Caco-2 (cell line): ENCODE data around the gene KREMEN1. TPM values are rescaled to one million over a fixed set of nuclear protein-coding genes. Genes with fewer than 3 reads are reported as not detected.

ENCODE experiments used
- BruUV-seq: library from RNA; stranded (reverse); fragments of 400-500 nt; replicated peaks from 2 replicates; lab custom pipeline; 2021; lab: Mats Ljungman, UMichigan
- CTCF ChIA-PET: fragments of 300-600 bp; sonication (Branson Sonifier 250); formaldehyde crosslinking; loops from one replicate; lab custom pipeline; 2022; ENCODE audit warnings: antibody characterized with exemption; lab: Charles Lee
- POLR2A ChIA-PET: fragments of 300-600 bp; sonication (Branson Sonifier 250); formaldehyde crosslinking; loops from one replicate; lab custom pipeline; 2022; ENCODE audit warnings: antibody characterized with exemption; lab: Charles Lee
- DNase-seq, 2 experiments: peaks; one replicate each; pipeline versions ENCODE4 v3.0.0 to v3.0.0-alpha.2; 2020 to 2022
- H3K27me3 ChIP-seq: replicated peaks from 2 replicates; pipeline ENCODE4 v1.6.0; 2011; ENCODE audit warnings: low read length; ENCODE audit not compliant: control insufficient read depth, insufficient read depth
- H3K36me3 ChIP-seq: 2 replicates; pipeline ENCODE4 v1.5.1; 2011; ENCODE audit warnings: low read length; ENCODE audit not compliant: control insufficient read depth, insufficient read depth
- H3K4me1 ChIP-seq: fragments of 250-450 bp; sonication (Bioruptor Pico); 2 replicates; pipeline ENCODE4 v1.5.1; 2020; ENCODE audit warnings: mild to moderate bottlenecking
- H3K4me3 ChIP-seq: 2 replicates; pipeline ENCODE4 v1.5.1; 2011; ENCODE audit warnings: low read depth, mild to moderate bottlenecking, control low read depth, low read length
- H3K9me3 ChIP-seq: fragments of 250-450 bp; sonication (Bioruptor Pico); 2 replicates; pipeline ENCODE4 v1.5.1; 2020; ENCODE audit warnings: mild to moderate bottlenecking, moderate library complexity
- H3K27ac Mint-ChIP-seq: one replicate; pipeline ENCODE4 v1.8.0; 2022; ENCODE audit warnings: mixed read lengths; ENCODE audit not compliant: unreplicated experiment
- H3K27me3 Mint-ChIP-seq: one replicate; pipeline ENCODE4 v1.8.0; 2022; ENCODE audit warnings: mixed read lengths; ENCODE audit not compliant: insufficient read depth, unreplicated experiment
- H3K36me3 Mint-ChIP-seq: one replicate; pipeline ENCODE4 v1.8.0; 2022; ENCODE audit warnings: mild to moderate bottlenecking, mixed read lengths; ENCODE audit not compliant: insufficient read depth, unreplicated experiment
- H3K4me1 Mint-ChIP-seq: one replicate; pipeline ENCODE4 v1.8.0; 2022; ENCODE audit warnings: low read depth, mixed read lengths; ENCODE audit not compliant: unreplicated experiment
- H3K4me3 Mint-ChIP-seq: one replicate; pipeline ENCODE4 v1.8.0; 2022; ENCODE audit warnings: mild to moderate bottlenecking, moderate library complexity, mixed read lengths; ENCODE audit not compliant: unreplicated experiment
- H3K9me3 Mint-ChIP-seq: one replicate; pipeline ENCODE4 v1.8.0; 2022; ENCODE audit warnings: mixed read lengths; ENCODE audit not compliant: unreplicated experiment
- CTCF ChIP-seq, 2 experiments: fragments of 200-600 bp in 1 of 2; IDR thresholded peaks; 1 replicate in 1 of 2; 2 replicates in 1 of 2; pipeline versions ENCODE4 v1.5.1 to v1.8.0; 2011 to 2022; ENCODE audit warnings: antibody characterized with exemption in 1 of 2, control low read depth in 1 of 2, inconsistent platforms in 1 of 2, low read depth in 1 of 2, low read length in 1 of 2, mild to moderate bottlenecking in 1 of 2, moderate library complexity in 1 of 2; ENCODE audit not compliant: insufficient read depth in 1 of 2, severe bottlenecking in 1 of 2, unreplicated experiment in 1 of 2
- intact Hi-C: fragments of 100-400 bp; cut with micrococcal nuclease; formaldehyde crosslinking; loops from one replicate; pipeline ENCODE4 v1.10.0; 2022; ENCODE audit not compliant: unreplicated experiment
- total RNA-seq: library from RNA; stranded (reverse); gene quantifications from 2 replicates; pipeline ENCODE4 v1.2.3, GENCODE V29; 2022

KREMEN1 gene
- total RNA-seq, 1 experiment from 2014 or later = 29.7 TPM

DNA sequence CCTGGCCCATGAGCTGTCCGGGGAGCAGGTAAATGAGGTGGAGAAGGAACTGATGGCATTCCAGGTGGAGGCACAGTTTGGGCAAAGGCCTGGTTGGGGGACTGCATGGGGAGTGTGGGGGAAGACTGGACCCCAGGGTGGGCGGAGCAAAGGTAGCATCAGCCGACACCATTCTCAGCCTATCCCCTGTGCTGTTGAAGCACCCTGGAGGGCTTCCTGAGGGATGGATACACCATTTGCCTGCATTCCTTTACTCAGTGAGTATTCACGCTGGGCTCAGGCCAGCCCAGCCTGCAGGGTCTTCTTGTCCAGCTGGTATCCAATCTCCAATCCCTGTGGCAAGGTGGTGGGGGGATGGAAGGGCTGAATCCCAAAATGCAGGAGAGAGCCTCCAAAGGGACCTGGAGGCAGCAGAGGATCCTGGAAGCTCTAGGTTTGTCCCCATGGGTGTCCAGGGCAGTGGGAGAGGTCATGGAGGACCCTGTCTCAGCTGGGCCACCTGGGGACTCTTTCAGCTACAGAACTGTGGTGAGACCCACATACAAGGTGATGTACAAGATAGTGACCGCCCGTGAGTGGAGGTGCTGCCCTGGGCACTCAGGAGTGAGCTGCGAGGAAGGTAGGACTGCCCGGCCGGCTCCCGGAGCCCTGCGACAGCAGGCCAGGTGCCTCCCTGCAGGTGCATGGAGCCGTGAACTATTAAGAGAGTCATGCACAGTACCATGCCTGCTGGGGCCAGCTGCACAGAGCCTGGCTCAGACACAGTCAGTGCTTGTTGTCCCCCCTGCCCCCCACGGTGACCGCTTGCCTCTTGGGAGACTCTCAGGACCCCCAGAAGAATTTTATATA, 142.4 kb downstream of the KREMEN1 start:
- no peak for TF ChIP-seq CTCF (IDR thresholded peaks at IDR 0.05; ENCODE audit: insufficient read depth in 1 of 2, low read depth in 1 of 2, low read length in 1 of 2, severe bottlenecking in 1 of 2, unreplicated experiment in 1 of 2)
- Histone ChIP-seq H3K9me3 (no peaks in the 10 kb centered on the region), H3K4me1 (peaks cover 6% of the 10 kb centered on the region), H3K4me3 (no peak overlapping the region), H3K27me3 (no peaks in the 10 kb centered on the region), H3K36me3 (no peaks in the 10 kb centered on the region)
- ChIA-PET POLR2A (no interaction called here), CTCF (no interaction called here)
- intact Hi-C loops = no loop called here
- no peaks in the 10 kb centered on the region for H3K36me3 Mint-ChIP-seq
- DNase-seq = no peak
- no TSS peak for BruUV-seq
- no peak overlapping the region for H3K27ac Mint-ChIP-seq
- H3K27me3 Mint-ChIP-seq = no peaks in the 10 kb centered on the region
- H3K9me3 Mint-ChIP-seq = no peaks in the 10 kb centered on the region
- no peak overlapping the region for H3K4me3 Mint-ChIP-seq
- peaks cover 6% of the 10 kb centered on the region for H3K4me1 Mint-ChIP-seq

DNA sequence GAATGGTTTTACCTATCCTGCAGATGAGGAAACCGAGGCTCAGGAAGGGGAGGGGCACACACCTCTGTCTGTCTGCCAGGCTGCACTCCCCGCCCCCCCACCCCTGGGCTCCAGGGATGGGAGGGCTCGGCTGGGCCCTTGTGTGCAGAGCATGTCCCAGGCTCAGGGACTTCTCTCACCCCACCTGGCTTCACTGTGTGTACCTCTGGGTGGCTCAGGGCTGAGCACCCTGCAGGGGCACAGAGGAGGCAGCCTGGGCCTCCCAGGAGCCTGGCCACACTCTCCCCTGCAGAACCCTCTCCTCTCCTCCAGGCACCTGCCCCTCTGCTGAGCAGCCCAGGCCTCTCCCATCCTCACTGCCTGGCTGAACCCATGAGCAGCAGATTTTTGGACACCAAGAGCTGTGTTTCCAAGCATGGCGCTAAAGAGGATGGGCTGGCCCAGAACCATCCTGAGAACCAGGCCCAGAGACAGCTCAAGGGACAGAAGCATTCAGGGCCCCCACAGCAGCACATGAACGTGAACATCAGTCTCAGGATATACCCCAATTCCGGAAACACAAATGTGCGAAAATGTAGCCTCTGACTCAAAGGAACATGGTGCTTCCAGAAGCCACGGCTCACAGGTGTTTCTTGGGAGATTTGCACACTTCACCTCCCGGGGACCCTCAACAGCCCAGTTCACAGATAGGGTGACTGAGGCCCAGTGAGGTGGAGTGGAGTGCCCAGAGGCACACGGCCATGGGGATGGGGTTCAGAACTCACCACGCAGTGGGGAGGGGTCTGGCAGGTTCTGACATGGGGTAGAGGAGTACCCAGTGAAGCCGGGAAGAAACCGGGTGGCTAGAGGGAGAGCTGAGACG, 143.4 kb downstream of the KREMEN1 start:
- H3K36me3 Mint-ChIP-seq = no peaks in the 10 kb centered on the region
- peaks cover 13% of the 10 kb centered on the region for H3K4me1 Mint-ChIP-seq
- H3K9me3 ChIP-seq = no peaks in the 10 kb centered on the region
- ChIA-PET POLR2A (no interaction called here), CTCF (interaction anchor here (1.6 kb wide), 1 partner anchor 11 kb away, joined by 3 read pairs; the partner anchor contains the start of gene EMID1)
- no peak overlapping the region for H3K4me3 ChIP-seq
- no TSS peak for BruUV-seq
- no peak for TF ChIP-seq CTCF (IDR thresholded peaks at IDR 0.05; ENCODE audit: insufficient read depth in 1 of 2, low read depth in 1 of 2, low read length in 1 of 2, severe bottlenecking in 1 of 2, unreplicated experiment in 1 of 2)
- intact Hi-C loops = no loop called here
- no peak for DNase-seq
- no peaks in the 10 kb centered on the region for H3K27me3 Mint-ChIP-seq
- H3K27ac Mint-ChIP-seq = no peak overlapping the region
- H3K4me1 ChIP-seq = peaks cover 17% of the 10 kb centered on the region
- no peaks in the 10 kb centered on the region for H3K9me3 Mint-ChIP-seq
- H3K36me3 ChIP-seq = no peaks in the 10 kb centered on the region
- no peaks in the 10 kb centered on the region for H3K27me3 ChIP-seq
- H3K4me3 Mint-ChIP-seq = no peak overlapping the region
